Measurements from ENCODE around the gene PRDM16. TPM values are rescaled to one million over a fixed set of nuclear protein-coding genes. Genes with fewer than 3 reads are reported as not detected.

Gene PRDM16
- total RNA-seq, 2 experiments from 2014 or later: 0.05 to 0.20 TPM

GRCh38 chr1:3457910-3458883, 389.2 kb downstream of the PRDM16 start:
- Mint-ChIP-seq H3K9me3 (no peaks in the 10 kb centered on the region), H3K4me3 (no peak overlapping the region), H3K36me3 (ENCODE audit: low read depth) (no peaks in the 10 kb centered on the region), H3K4me1 (ENCODE audit: low read depth) (peaks cover 1% of the 10 kb centered on the region), H3K27me3 (ENCODE audit: low read depth) (peaks cover 1% of the 10 kb centered on the region), H3K27ac (no peak overlapping the region)
- intact Hi-C loops (cut with micrococcal nuclease): no loop called here
- CTCF ChIA-PET: no interaction called here
- DNase-seq: no peak

- DNase-seq: no peak
- Mint-ChIP-seq H3K4me1 (ENCODE audit: low read depth) (no peaks in the 10 kb centered on the region), H3K27ac (no peak overlapping the region), H3K9me3 (no peaks in the 10 kb centered on the region), H3K27me3 (ENCODE audit: low read depth) (no peaks in the 10 kb centered on the region), H3K36me3 (ENCODE audit: low read depth) (no peaks in the 10 kb centered on the region), H3K4me3 (no peak overlapping the region)
- CTCF ChIA-PET: no interaction called here
- intact Hi-C loops (cut with micrococcal nuclease): no loop called here
These were observed 390.3 kb downstream of the PRDM16 start for GRCh38 chr1:3459051-3459908.

GRCh38 chr1:3459940-3460671, 391.1 kb downstream of the PRDM16 start:
- Mint-ChIP-seq H3K27me3 (ENCODE audit: low read depth) (no peaks in the 10 kb centered on the region), H3K4me3 (no peak overlapping the region), H3K27ac (no peak overlapping the region), H3K36me3 (ENCODE audit: low read depth) (no peaks in the 10 kb centered on the region), H3K4me1 (ENCODE audit: low read depth) (no peaks in the 10 kb centered on the region), H3K9me3 (no peaks in the 10 kb centered on the region)
- CTCF ChIA-PET: no interaction called here
- no peak for DNase-seq
- intact Hi-C loops (cut with micrococcal nuclease): no loop called here

- H3K27me3 Mint-ChIP-seq (ENCODE audit: low read depth): no peaks in the 10 kb centered on the region
- DNase-seq: no peak
- H3K4me3 Mint-ChIP-seq: no peak overlapping the region
- H3K36me3 Mint-ChIP-seq (ENCODE audit: low read depth): no peaks in the 10 kb centered on the region
- H3K4me1 Mint-ChIP-seq (ENCODE audit: low read depth): no peaks in the 10 kb centered on the region
- no peaks in the 10 kb centered on the region for H3K9me3 Mint-ChIP-seq
- no peak overlapping the region for H3K27ac Mint-ChIP-seq
- CTCF ChIA-PET: no interaction called here
- intact Hi-C loops (cut with micrococcal nuclease): no loop called here
These were observed 391.7 kb downstream of the PRDM16 start for GRCh38 chr1:3460672-3461131.

- H3K4me1 Mint-ChIP-seq (ENCODE audit: low read depth): no peaks in the 10 kb centered on the region
- CTCF ChIA-PET: no interaction called here
- H3K36me3 Mint-ChIP-seq (ENCODE audit: low read depth): no peaks in the 10 kb centered on the region
- no peak overlapping the region for H3K4me3 Mint-ChIP-seq
- intact Hi-C loops (cut with micrococcal nuclease): no loop called here
- no peaks in the 10 kb centered on the region for H3K27me3 Mint-ChIP-seq (ENCODE audit: low read depth)
- no peaks in the 10 kb centered on the region for H3K9me3 Mint-ChIP-seq
- no peak for DNase-seq
- H3K27ac Mint-ChIP-seq: no peak overlapping the region
These were observed 392.4 kb downstream of the PRDM16 start for GRCh38 chr1:3461238-3461933.

- CTCF ChIA-PET: no interaction called here
- H3K27me3 Mint-ChIP-seq (ENCODE audit: low read depth): no peaks in the 10 kb centered on the region
- no peaks in the 10 kb centered on the region for H3K4me1 Mint-ChIP-seq (ENCODE audit: low read depth)
- DNase-seq: no peak
- H3K9me3 Mint-ChIP-seq: no peaks in the 10 kb centered on the region
- intact Hi-C loops (cut with micrococcal nuclease): no loop called here
- H3K27ac Mint-ChIP-seq: no peak overlapping the region
- H3K4me3 Mint-ChIP-seq: no peak overlapping the region
- no peaks in the 10 kb centered on the region for H3K36me3 Mint-ChIP-seq (ENCODE audit: low read depth)
These were observed 392.9 kb downstream of the PRDM16 start for GRCh38 chr1:3461934-3462275.

GRCh38 chr1:3462356-3463012, 393.5 kb downstream of the PRDM16 start:
- CTCF ChIA-PET: interaction anchor here (1.4 kb wide), 1 partner anchor 9 kb away, joined by 3 read pairs; no protein-coding TSS in a partner anchor
- no peak overlapping the region for H3K4me3 Mint-ChIP-seq
- intact Hi-C loops (cut with micrococcal nuclease): no loop called here
- H3K36me3 Mint-ChIP-seq (ENCODE audit: low read depth): no peaks in the 10 kb centered on the region
- no peaks in the 10 kb centered on the region for H3K4me1 Mint-ChIP-seq (ENCODE audit: low read depth)
- DNase-seq: no peak
- H3K27ac Mint-ChIP-seq: no peak overlapping the region
- no peaks in the 10 kb centered on the region for H3K9me3 Mint-ChIP-seq
- H3K27me3 Mint-ChIP-seq (ENCODE audit: low read depth): no peaks in the 10 kb centered on the region

GRCh38 chr1:3463013-3463385, 394.0 kb downstream of the PRDM16 start:
- Mint-ChIP-seq H3K36me3 (ENCODE audit: low read depth) (no peaks in the 10 kb centered on the region), H3K27ac (no peak overlapping the region), H3K4me3 (no peak overlapping the region), H3K27me3 (ENCODE audit: low read depth) (no peaks in the 10 kb centered on the region), H3K4me1 (ENCODE audit: low read depth) (no peaks in the 10 kb centered on the region), H3K9me3 (no peaks in the 10 kb centered on the region)
- intact Hi-C loops (cut with micrococcal nuclease): no loop called here
- CTCF ChIA-PET: interaction anchor here (1.4 kb wide), 1 partner anchor 10 kb away, joined by 3 read pairs; no protein-coding TSS in a partner anchor
- no peak for DNase-seq

- CTCF ChIA-PET: interaction anchor here (1.4 kb wide), 1 partner anchor 10 kb away, joined by 3 read pairs; no protein-coding TSS in a partner anchor
- Mint-ChIP-seq H3K36me3 (ENCODE audit: low read depth) (no peaks in the 10 kb centered on the region), H3K9me3 (no peaks in the 10 kb centered on the region), H3K27me3 (ENCODE audit: low read depth) (no peaks in the 10 kb centered on the region), H3K27ac (no peak overlapping the region), H3K4me3 (no peak overlapping the region), H3K4me1 (ENCODE audit: low read depth) (no peaks in the 10 kb centered on the region)
- DNase-seq: no peak
- intact Hi-C loops (cut with micrococcal nuclease): no loop called here
These were observed 394.4 kb downstream of the PRDM16 start for GRCh38 chr1:3463408-3463863.

- CTCF ChIA-PET: no interaction called here
- Mint-ChIP-seq H3K36me3 (ENCODE audit: low read depth) (no peaks in the 10 kb centered on the region), H3K4me3 (no peak overlapping the region), H3K4me1 (ENCODE audit: low read depth) (no peaks in the 10 kb centered on the region), H3K27me3 (ENCODE audit: low read depth) (no peaks in the 10 kb centered on the region), H3K27ac (no peak overlapping the region), H3K9me3 (no peaks in the 10 kb centered on the region)
- DNase-seq: no peak
- intact Hi-C loops (cut with micrococcal nuclease): no loop called here
These were observed 395.1 kb downstream of the PRDM16 start for GRCh38 chr1:3463891-3464648.

GRCh38 chr1:3464649-3465025, 395.6 kb downstream of the PRDM16 start:
- H3K4me1 Mint-ChIP-seq (ENCODE audit: low read depth): no peaks in the 10 kb centered on the region
- H3K27ac Mint-ChIP-seq: no peak overlapping the region
- DNase-seq: no peak
- H3K36me3 Mint-ChIP-seq (ENCODE audit: low read depth): no peaks in the 10 kb centered on the region
- no peaks in the 10 kb centered on the region for H3K9me3 Mint-ChIP-seq
- H3K27me3 Mint-ChIP-seq (ENCODE audit: low read depth): no peaks in the 10 kb centered on the region
- CTCF ChIA-PET: no interaction called here
- intact Hi-C loops (cut with micrococcal nuclease): no loop called here
- H3K4me3 Mint-ChIP-seq: no peak overlapping the region

All from activated naive CD4-positive, alpha-beta T cell treated with anti-CD3 and anti-CD28 coated beads for 36 hours (primary cell).